Mucosa of descending colon (tissue), 3 donors: ENCODE data around the gene ATOSA. TPM values are rescaled to one million over a fixed set of nuclear protein-coding genes. Genes with fewer than 3 reads are reported as not detected.
A peak's percentile ranks its signal among the peaks of the same experiment; 100 is the strongest.

ENCODE experiments used
- ATAC-seq: fragments of 200-7000 bp; cut with Tn5 transposase; one replicate; pipeline ENCODE4 v1.9.1; 2020; ENCODE audit warnings: mild to moderate bottlenecking, moderate library complexity
- DNase-seq, 3 donors: peaks; one replicate each; pipeline ENCODE4 v3.0.0-alpha.2; 2020
- H3K36me3 ChIP-seq: fragments of 200-600 bp; one replicate; pipeline ENCODE4 v1.8.0; 2021; ENCODE audit warnings: low read depth, mild to moderate bottlenecking
- H3K4me1 ChIP-seq: fragments of 200-600 bp; one replicate; pipeline ENCODE4 v1.8.0; 2021; ENCODE audit warnings: low read depth, mild to moderate bottlenecking
- H3K4me3 ChIP-seq: fragments of 200-600 bp; one replicate; pipeline ENCODE4 v1.8.0; 2021; ENCODE audit warnings: mild to moderate bottlenecking
- H3K9me3 ChIP-seq: fragments of 200-600 bp; one replicate; pipeline ENCODE4 v1.8.0; 2021; ENCODE audit warnings: mild to moderate bottlenecking
- intact Hi-C, 2 donors: fragments of 100-400 bp; cut with DNase I in 1 of 2; cut with micrococcal nuclease in 1 of 2; formaldehyde crosslinking; loops; one replicate each; pipeline versions ENCODE4 v1.11.0 to v1.11.1; 2022; cut with DNase I, micrococcal nuclease
- long read RNA-seq, 2 donors: library from polyadenylated mRNA; unstranded; transcript quantifications; one replicate each; pipeline ENCODE4 v2.0.0, GENCODE V29; 2019 to 2021
- total RNA-seq, 3 donors: library from RNA; stranded (reverse); fragmentation: NEBNext Ultra II Directional in 2 of 3; extraction: Animal tissue kit (Norgen Biotek cat#: 25700) in 2 of 3; gene quantifications; one replicate each; pipeline versions ENCODE4 v1.2.1 to v1.2.4, GENCODE V29; 2021 to 2023
- TF ChIP-seq, protein P1 (sequence below): fragments of 200-600 bp; IDR thresholded peaks from one replicate; pipeline ENCODE4 v1.8.0; 2022; ENCODE audit warnings: antibody characterized with exemption, mild to moderate bottlenecking
- donor health status: DM: no; HTN: no; CAD: no; lungs with moderate emphysema.
- donor health status: DM: no; HTN: no; CAD: no.
- donor health status: DM: no; HTN: yes; CAD: no.

ATOSA gene, protein sequence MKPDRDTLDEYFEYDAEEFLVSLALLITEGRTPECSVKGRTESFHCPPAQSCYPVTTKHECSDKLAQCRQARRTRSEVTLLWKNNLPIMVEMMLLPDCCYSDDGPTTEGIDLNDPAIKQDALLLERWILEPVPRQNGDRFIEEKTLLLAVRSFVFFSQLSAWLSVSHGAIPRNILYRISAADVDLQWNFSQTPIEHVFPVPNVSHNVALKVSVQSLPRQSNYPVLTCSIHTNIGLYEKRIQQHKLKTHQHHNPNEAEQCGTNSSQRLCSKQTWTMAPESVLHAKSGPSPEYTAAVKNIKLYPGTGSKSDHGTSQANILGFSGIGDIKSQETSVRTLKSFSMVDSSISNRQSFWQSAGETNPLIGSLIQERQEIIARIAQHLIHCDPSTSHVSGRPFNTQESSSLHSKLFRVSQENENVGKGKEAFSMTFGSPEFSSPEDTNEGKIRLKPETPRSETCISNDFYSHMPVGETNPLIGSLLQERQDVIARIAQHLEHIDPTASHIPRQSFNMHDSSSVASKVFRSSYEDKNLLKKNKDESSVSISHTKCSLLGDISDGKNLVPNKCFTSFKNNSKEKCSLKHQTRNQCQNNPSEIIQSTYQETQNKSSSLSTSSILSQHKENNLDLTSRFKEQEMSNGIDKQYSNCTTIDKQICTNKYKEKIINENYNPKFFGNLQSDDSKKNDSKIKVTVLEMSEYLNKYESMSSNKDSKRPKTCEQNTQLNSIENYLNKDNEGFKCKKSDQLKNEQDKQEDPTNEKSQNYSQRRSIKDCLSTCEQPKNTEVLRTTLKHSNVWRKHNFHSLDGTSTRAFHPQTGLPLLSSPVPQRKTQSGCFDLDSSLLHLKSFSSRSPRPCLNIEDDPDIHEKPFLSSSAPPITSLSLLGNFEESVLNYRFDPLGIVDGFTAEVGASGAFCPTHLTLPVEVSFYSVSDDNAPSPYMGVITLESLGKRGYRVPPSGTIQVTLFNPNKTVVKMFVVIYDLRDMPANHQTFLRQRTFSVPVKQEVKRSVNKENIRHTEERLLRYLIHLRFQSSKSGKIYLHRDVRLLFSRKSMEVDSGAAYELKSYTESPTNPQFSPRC
- 10 to 100 TPM; 45.3 to 77.0 (median 53.1) TPM for total RNA-seq
- long read RNA-seq, donor 1, partial matches to known transcripts: 1 of 10 reads
- long read RNA-seq, donor 1, other reads (novel, unspliced or antisense): 6 of 10 reads
- long read RNA-seq, donor 2, partial matches to known transcripts: 2 of 3 reads
- long read RNA-seq, donor 2, other reads (novel, unspliced or antisense): 1 of 3 reads

DNA sequence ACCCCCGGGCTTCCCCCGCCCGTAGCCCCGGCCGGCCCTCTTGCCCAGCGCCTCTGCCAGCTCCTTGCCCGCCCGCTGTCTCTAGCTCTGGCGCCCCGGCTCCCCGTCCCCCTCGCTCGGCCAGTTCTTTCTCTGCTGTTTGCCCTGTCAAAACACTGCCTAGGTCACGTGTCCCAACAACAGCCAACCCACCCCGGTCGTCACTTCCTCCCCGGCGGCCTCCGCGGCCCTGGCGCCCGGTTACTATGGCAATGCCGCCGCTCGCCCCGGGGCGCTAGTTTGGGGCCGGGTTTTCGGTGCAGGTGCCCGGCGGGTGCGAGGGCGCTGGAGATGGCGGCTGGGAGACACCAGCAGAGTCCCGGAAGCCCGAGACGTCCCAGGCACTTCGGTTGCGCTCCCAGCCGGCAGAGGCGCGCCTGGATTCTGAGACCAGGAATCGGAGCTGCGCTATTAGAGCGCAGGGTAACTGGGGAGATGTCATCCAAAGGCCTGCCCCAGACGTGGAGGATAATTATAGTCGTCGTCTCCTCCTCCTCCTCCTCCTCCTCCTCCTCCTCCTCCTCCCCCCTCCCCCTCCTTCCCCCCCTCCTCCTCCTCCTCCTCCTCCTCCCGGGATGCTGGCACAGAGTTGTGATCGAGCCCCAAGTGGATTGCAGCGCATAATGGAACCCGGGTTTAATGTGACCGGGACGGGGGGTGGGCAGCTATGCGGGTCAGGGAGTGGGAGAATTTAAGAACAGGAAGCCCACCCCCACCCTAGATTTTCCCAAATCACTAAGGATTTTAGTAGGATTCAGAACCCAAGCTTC lies at the start of gene ATOSA:
ATOSA (minus strand) TSS at position 157 of the 809 bp plus-strand sequence. CDS start 1,367 bp downstream, outside the sequence.
- H3K4me3 ChIP-seq: peak within 1 kb of the TSS; percentile 87
- peak; percentile 93 to 95 (median 95) for DNase-seq
- H3K9me3 ChIP-seq: no peaks in the 10 kb centered on the region
- ATAC-seq: peak; percentile 92
- no peaks in the 10 kb centered on the region for H3K36me3 ChIP-seq
- intact Hi-C loops: loop anchor here in 1 of 2 donors (10.0 kb wide), 1 partner anchor 55 kb away; no protein-coding TSS in a partner anchor
- peaks cover 10% of the 10 kb centered on the region for H3K4me1 ChIP-seq
- TF ChIP-seq, protein P1, sequence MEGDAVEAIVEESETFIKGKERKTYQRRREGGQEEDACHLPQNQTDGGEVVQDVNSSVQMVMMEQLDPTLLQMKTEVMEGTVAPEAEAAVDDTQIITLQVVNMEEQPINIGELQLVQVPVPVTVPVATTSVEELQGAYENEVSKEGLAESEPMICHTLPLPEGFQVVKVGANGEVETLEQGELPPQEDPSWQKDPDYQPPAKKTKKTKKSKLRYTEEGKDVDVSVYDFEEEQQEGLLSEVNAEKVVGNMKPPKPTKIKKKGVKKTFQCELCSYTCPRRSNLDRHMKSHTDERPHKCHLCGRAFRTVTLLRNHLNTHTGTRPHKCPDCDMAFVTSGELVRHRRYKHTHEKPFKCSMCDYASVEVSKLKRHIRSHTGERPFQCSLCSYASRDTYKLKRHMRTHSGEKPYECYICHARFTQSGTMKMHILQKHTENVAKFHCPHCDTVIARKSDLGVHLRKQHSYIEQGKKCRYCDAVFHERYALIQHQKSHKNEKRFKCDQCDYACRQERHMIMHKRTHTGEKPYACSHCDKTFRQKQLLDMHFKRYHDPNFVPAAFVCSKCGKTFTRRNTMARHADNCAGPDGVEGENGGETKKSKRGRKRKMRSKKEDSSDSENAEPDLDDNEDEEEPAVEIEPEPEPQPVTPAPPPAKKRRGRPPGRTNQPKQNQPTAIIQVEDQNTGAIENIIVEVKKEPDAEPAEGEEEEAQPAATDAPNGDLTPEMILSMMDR: no peak

- H3K36me3 ChIP-seq: no peaks in the 10 kb centered on the region
- DNase-seq: no peak
- H3K4me1 ChIP-seq: peaks cover 8% of the 10 kb centered on the region
- TF ChIP-seq, protein P1: no peak
- intact Hi-C loops: no loop called here
- no peak overlapping the region for H3K4me3 ChIP-seq
- ATAC-seq: no peak
- no peaks in the 10 kb centered on the region for H3K9me3 ChIP-seq
These were observed 49.7 kb upstream of the ATOSA start for GRCh38 chr15:52728899-52729298.

- intact Hi-C loops: no loop called here
- H3K4me3 ChIP-seq: no peak overlapping the region
- TF ChIP-seq, protein P1: no peak
- H3K36me3 ChIP-seq: no peaks in the 10 kb centered on the region
- peaks cover 8% of the 10 kb centered on the region for H3K4me1 ChIP-seq
- H3K9me3 ChIP-seq: no peaks in the 10 kb centered on the region
- no peak for DNase-seq
- ATAC-seq: no peak
These were observed 48.6 kb upstream of the ATOSA start for GRCh38 chr15:52727815-52728214.

GRCh38 chr15:52726195-52726594 lies 47.0 kb upstream of the ATOSA start:
- TF ChIP-seq, protein P1: no peak
- DNase-seq (no peak), ATAC-seq (no peak)
- intact Hi-C loops: no loop called here
- peaks cover 8% of the 10 kb centered on the region for H3K4me1 ChIP-seq
- no peaks in the 10 kb centered on the region for H3K36me3 ChIP-seq
- H3K9me3 ChIP-seq: no peaks in the 10 kb centered on the region
- no peak overlapping the region for H3K4me3 ChIP-seq
